ENCODE measurements around the gene PTPN20. TPM values are rescaled to one million over a fixed set of nuclear protein-coding genes. Genes with fewer than 3 reads are reported as not detected.

PTPN20 gene
- total RNA-seq, 1 experiment from 2014 or later = not detected

GRCh38 chr10:47042780-47043750, 131.8 kb downstream of the PTPN20 start:
- DNase-seq = no peak
- Histone ChIP-seq H3K4me3 (ENCODE audit: low read length) (no peak overlapping the region), H3K9ac (ENCODE audit: low read length) (no peak overlapping the region), H3K36me3 (ENCODE audit: insufficient read depth, low read length) (no peaks in the 10 kb centered on the region), H2AFZ (ENCODE audit: low read length) (no peak overlapping the region), H3K9me2 (replicated peaks; ENCODE audit: insufficient read depth, low read length) (no peaks in the 10 kb centered on the region), H3K9me3 (ENCODE audit: low read length) (no peaks in the 10 kb centered on the region), H3K79me2 (ENCODE audit: low read length) (no peaks in the 10 kb centered on the region), H3K4me1 (ENCODE audit: low read length) (no peaks in the 10 kb centered on the region), H4K20me1 (ENCODE audit: insufficient read depth, low read depth, low read length) (no peaks in the 10 kb centered on the region; the same call in 1 of the 2 replicates), H3K27me3 (ENCODE audit: low read length) (no peaks in the 10 kb centered on the region), H3K4me2 (ENCODE audit: low read depth, low read length, poor library complexity, severe bottlenecking) (no peak overlapping the region), H3K27ac (ENCODE audit: low read length) (no peak overlapping the region)

- Histone ChIP-seq H4K20me1 (ENCODE audit: insufficient read depth, low read depth, low read length) (no peaks in the 10 kb centered on the region; the same call in 1 of the 2 replicates), H3K79me2 (ENCODE audit: low read length) (no peaks in the 10 kb centered on the region), H2AFZ (ENCODE audit: low read length) (no peak overlapping the region), H3K9ac (ENCODE audit: low read length) (no peak overlapping the region), H3K27me3 (ENCODE audit: low read length) (no peaks in the 10 kb centered on the region), H3K27ac (ENCODE audit: low read length) (no peak overlapping the region), H3K9me3 (ENCODE audit: low read length) (no peaks in the 10 kb centered on the region), H3K4me3 (ENCODE audit: low read length) (no peak overlapping the region), H3K9me2 (replicated peaks; ENCODE audit: insufficient read depth, low read length) (no peaks in the 10 kb centered on the region), H3K36me3 (ENCODE audit: insufficient read depth, low read length) (no peaks in the 10 kb centered on the region), H3K4me2 (ENCODE audit: low read depth, low read length, poor library complexity, severe bottlenecking) (no peak overlapping the region), H3K4me1 (ENCODE audit: low read length) (no peaks in the 10 kb centered on the region)
- no peak for DNase-seq
These were observed 132.8 kb downstream of the PTPN20 start for GRCh38 chr10:47043928-47044538.

- no peak overlapping the region for H3K4me2 ChIP-seq (ENCODE audit: low read depth, low read length, poor library complexity, severe bottlenecking)
- no peaks in the 10 kb centered on the region for H3K79me2 ChIP-seq (ENCODE audit: low read length)
- H3K4me3 ChIP-seq (ENCODE audit: low read length) = no peak overlapping the region
- H4K20me1 ChIP-seq (ENCODE audit: insufficient read depth, low read depth, low read length) = no peaks in the 10 kb centered on the region
- H3K9me3 ChIP-seq (ENCODE audit: low read length) = no peaks in the 10 kb centered on the region
- no peak overlapping the region for H3K9ac ChIP-seq (ENCODE audit: low read length)
- H3K27ac ChIP-seq (ENCODE audit: low read length) = no peak overlapping the region
- no peaks in the 10 kb centered on the region for H3K4me1 ChIP-seq (ENCODE audit: low read length)
- H3K9me2 ChIP-seq (replicated peaks; ENCODE audit: insufficient read depth, low read length) = no peaks in the 10 kb centered on the region
- DNase-seq = no peak
- H3K27me3 ChIP-seq (ENCODE audit: low read length) = no peaks in the 10 kb centered on the region
- H3K36me3 ChIP-seq (ENCODE audit: insufficient read depth, low read length) = no peaks in the 10 kb centered on the region
- H2AFZ ChIP-seq (ENCODE audit: low read length) = no peak overlapping the region
These were observed 133.5 kb downstream of the PTPN20 start for GRCh38 chr10:47044741-47045140.

GRCh38 chr10:47045331-47045861, 134.2 kb downstream of the PTPN20 start:
- no peaks in the 10 kb centered on the region for H3K9me2 ChIP-seq (replicated peaks; ENCODE audit: insufficient read depth, low read length)
- H3K27ac ChIP-seq (ENCODE audit: low read length) = no peak overlapping the region
- H3K36me3 ChIP-seq (ENCODE audit: insufficient read depth, low read length) = no peaks in the 10 kb centered on the region
- H4K20me1 ChIP-seq (ENCODE audit: insufficient read depth, low read depth, low read length) = no peaks in the 10 kb centered on the region
- H3K79me2 ChIP-seq (ENCODE audit: low read length) = no peaks in the 10 kb centered on the region
- no peak overlapping the region for H3K4me2 ChIP-seq (ENCODE audit: low read depth, low read length, poor library complexity, severe bottlenecking)
- H2AFZ ChIP-seq (ENCODE audit: low read length) = no peak overlapping the region
- no peaks in the 10 kb centered on the region for H3K9me3 ChIP-seq (ENCODE audit: low read length)
- H3K4me1 ChIP-seq (ENCODE audit: low read length) = no peaks in the 10 kb centered on the region
- DNase-seq = no peak
- H3K9ac ChIP-seq (ENCODE audit: low read length) = no peak overlapping the region
- H3K4me3 ChIP-seq (ENCODE audit: low read length) = no peak overlapping the region
- no peaks in the 10 kb centered on the region for H3K27me3 ChIP-seq (ENCODE audit: low read length)

- Histone ChIP-seq H3K9me3 (ENCODE audit: low read length) (no peaks in the 10 kb centered on the region), H4K20me1 (ENCODE audit: insufficient read depth, low read depth, low read length) (no peaks in the 10 kb centered on the region), H3K4me2 (ENCODE audit: low read depth, low read length, poor library complexity, severe bottlenecking) (no peak overlapping the region), H3K27ac (ENCODE audit: low read length) (no peak overlapping the region), H3K4me3 (ENCODE audit: low read length) (no peak overlapping the region), H2AFZ (ENCODE audit: low read length) (no peak overlapping the region), H3K9ac (ENCODE audit: low read length) (no peak overlapping the region), H3K27me3 (ENCODE audit: low read length) (no peaks in the 10 kb centered on the region), H3K36me3 (ENCODE audit: insufficient read depth, low read length) (no peaks in the 10 kb centered on the region), H3K9me2 (replicated peaks; ENCODE audit: insufficient read depth, low read length) (no peaks in the 10 kb centered on the region), H3K79me2 (ENCODE audit: low read length) (no peaks in the 10 kb centered on the region), H3K4me1 (ENCODE audit: low read length) (no peaks in the 10 kb centered on the region)
- no peak for DNase-seq
These were observed 135.3 kb downstream of the PTPN20 start for GRCh38 chr10:47046321-47047126.

GRCh38 chr10:47047127-47047504, 135.9 kb downstream of the PTPN20 start:
- Histone ChIP-seq H3K36me3 (ENCODE audit: insufficient read depth, low read length) (no peaks in the 10 kb centered on the region), H3K4me3 (ENCODE audit: low read length) (no peak overlapping the region), H3K27ac (ENCODE audit: low read length) (no peak overlapping the region), H3K4me1 (ENCODE audit: low read length) (no peaks in the 10 kb centered on the region), H4K20me1 (ENCODE audit: insufficient read depth, low read depth, low read length) (no peaks in the 10 kb centered on the region), H3K27me3 (ENCODE audit: low read length) (no peaks in the 10 kb centered on the region), H3K9me3 (ENCODE audit: low read length) (no peaks in the 10 kb centered on the region), H3K79me2 (ENCODE audit: low read length) (no peaks in the 10 kb centered on the region), H3K9me2 (replicated peaks; ENCODE audit: insufficient read depth, low read length) (no peaks in the 10 kb centered on the region), H3K9ac (ENCODE audit: low read length) (no peak overlapping the region), H3K4me2 (ENCODE audit: low read depth, low read length, poor library complexity, severe bottlenecking) (no peak overlapping the region), H2AFZ (ENCODE audit: low read length) (no peak overlapping the region)
- no peak for DNase-seq

GRCh38 chr10:47047577-47048525, 136.6 kb downstream of the PTPN20 start:
- Histone ChIP-seq H4K20me1 (ENCODE audit: insufficient read depth, low read depth, low read length) (no peaks in the 10 kb centered on the region), H2AFZ (ENCODE audit: low read length) (no peak overlapping the region), H3K4me2 (ENCODE audit: low read depth, low read length, poor library complexity, severe bottlenecking) (no peak overlapping the region), H3K27me3 (ENCODE audit: low read length) (no peaks in the 10 kb centered on the region), H3K9me2 (replicated peaks; ENCODE audit: insufficient read depth, low read length) (no peaks in the 10 kb centered on the region), H3K9me3 (ENCODE audit: low read length) (no peaks in the 10 kb centered on the region), H3K36me3 (ENCODE audit: insufficient read depth, low read length) (no peaks in the 10 kb centered on the region), H3K9ac (ENCODE audit: low read length) (no peak overlapping the region), H3K4me1 (ENCODE audit: low read length) (no peaks in the 10 kb centered on the region), H3K79me2 (ENCODE audit: low read length) (no peaks in the 10 kb centered on the region), H3K27ac (ENCODE audit: low read length) (no peak overlapping the region), H3K4me3 (ENCODE audit: low read length) (no peak overlapping the region)
- peak; percentile 83 for DNase-seq

Data from Karpas-422 (cell line).